Natural killer cell treated with Interleukin-12 subunit alpha and Interleukin-12 subunit beta and Interleukin-15 and Interleukin-18, amount 100 ng/mL, for 72 hours (primary cell): ENCODE data around the gene SLF2. TPM values are rescaled to one million over a fixed set of nuclear protein-coding genes. Genes with fewer than 3 reads are reported as not detected.
"Not testable (repeated sequence)": the region's sequence is repeated elsewhere in the genome, so short reads cannot be mapped to it uniquely, and the experiment has no call there.

Experiments used
- ATAC-seq, 2 donors: fragments of 150-1000 bp; cut with Tn5 transposase in 1 of 2; sonication (Bioruptor Pico), chemical (Tn5 transposase) in 1 of 2; 2 replicates each; pipeline ENCODE4 v1.10.0; 2021
- DNase-seq: peaks from one replicate; pipeline ENCODE4 v3.0.0; 2022; ENCODE audit warnings: low spot score
- H3K27ac Mint-ChIP-seq, 2 donors: 1 replicate in 1 of 2; 2 replicates in 1 of 2; pipeline ENCODE4 v1.8.0; 2022; ENCODE audit warnings: mixed read lengths in 2 of 2, mild to moderate bottlenecking in 1 of 2, moderate library complexity in 1 of 2
- H3K27me3 Mint-ChIP-seq, 2 donors: 1 replicate in 1 of 2; 2 replicates in 1 of 2; pipeline ENCODE4 v1.8.0; 2022; ENCODE audit warnings: mixed read lengths in 2 of 2
- H3K36me3 Mint-ChIP-seq: one replicate; pipeline ENCODE4 v1.8.0; 2022; ENCODE audit warnings: mixed read lengths
- H3K4me1 Mint-ChIP-seq, 2 donors: 1 replicate in 1 of 2; 2 replicates in 1 of 2; pipeline ENCODE4 v1.8.0; 2022; ENCODE audit warnings: low read depth in 2 of 2, mixed read lengths in 2 of 2, mild to moderate bottlenecking in 1 of 2
- H3K4me3 Mint-ChIP-seq: one replicate; pipeline ENCODE4 v1.8.0; 2022; ENCODE audit warnings: mixed read lengths
- H3K9me3 Mint-ChIP-seq: 2 replicates; pipeline ENCODE4 v1.8.0; 2022; ENCODE audit warnings: mixed read lengths
- total RNA-seq, 2 donors: library from RNA; stranded (reverse); gene quantifications; one replicate each; pipeline ENCODE4 v1.2.3, GENCODE V29; 2022

SLF2 gene
- total RNA-seq, 2 donors from 2014 or later: 27.8 to 44.3 TPM

- no peaks in the 10 kb centered on the region for H3K36me3 Mint-ChIP-seq
- ATAC-seq: no peak
- peak overlapping the region; percentile 49 for H3K4me3 Mint-ChIP-seq
Observed at GRCh38 chr10:100968863-100969186, 56.1 kb downstream of the SLF2 start.

DNA sequence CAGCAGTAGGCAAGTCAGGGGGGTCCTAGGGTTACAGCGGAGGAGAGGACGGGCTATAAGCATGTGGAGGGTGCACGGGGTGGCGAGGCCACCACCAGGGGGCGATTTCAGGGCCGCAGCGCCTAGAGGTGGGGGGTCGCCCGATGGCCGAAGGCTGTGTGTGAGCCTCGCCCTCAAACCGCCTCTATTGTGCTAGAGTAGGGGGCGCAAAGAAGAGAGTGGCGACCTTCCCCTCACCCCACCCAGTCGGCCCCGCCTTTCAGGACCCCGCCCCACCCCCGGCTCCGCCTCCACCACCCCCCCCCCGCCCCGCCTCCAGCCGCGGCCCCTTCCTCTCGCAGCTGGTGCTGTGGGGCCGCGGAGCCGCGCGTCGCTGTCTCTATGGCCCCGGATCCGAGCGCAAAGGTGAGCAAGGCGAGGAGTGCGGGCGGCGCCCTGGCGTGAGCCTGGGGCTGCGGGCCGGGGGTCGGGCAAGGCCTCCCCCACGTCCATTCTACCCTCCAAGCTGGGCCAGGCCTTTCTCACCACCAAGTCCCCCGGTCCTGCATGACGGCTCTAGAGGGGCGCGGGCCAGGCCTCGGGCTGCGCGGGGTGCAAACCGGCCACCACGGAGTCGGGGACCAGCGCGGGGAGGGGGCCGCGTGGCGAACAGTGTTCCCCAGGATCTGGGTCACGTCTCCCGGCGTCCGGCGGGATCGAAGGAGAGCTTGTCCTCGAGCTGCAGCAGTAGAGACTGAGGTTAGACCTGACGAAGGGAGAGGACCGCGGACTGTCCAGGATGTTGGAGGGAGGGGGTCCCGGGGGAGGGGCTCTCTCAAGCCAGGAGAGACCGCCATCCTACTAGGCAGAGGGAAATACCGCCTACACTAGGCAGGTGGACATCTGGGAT, 56.7 kb downstream of the SLF2 start, which contains the start of gene SEMA4G:
Gene SEMA4G, plus strand, starts transcription at position 318 of the 889 bp plus-strand sequence. CDS start 3,409 bp downstream, outside the sequence.
- no peaks in the 10 kb centered on the region for H3K9me3 Mint-ChIP-seq
- peaks cover 7 to 13% of the 10 kb centered on the region in 2 donors for H3K4me1 Mint-ChIP-seq
- peak within 1 kb of the TSS in 1 of 2 donors; percentile 9 for H3K27ac Mint-ChIP-seq
- DNase-seq: no peak
- ATAC-seq: peak; percentile 79 to 80
- no peaks in the 10 kb centered on the region for H3K36me3 Mint-ChIP-seq
- no peaks in the 10 kb centered on the region for H3K27me3 Mint-ChIP-seq
- H3K4me3 Mint-ChIP-seq: peak within 1 kb of the TSS; percentile 49

More at GRCh38 chr10:100968863-100969186, 56.1 kb downstream of the SLF2 start:
- Mint-ChIP-seq H3K4me1 (peaks cover 7 to 13% of the 10 kb centered on the region in 2 donors), H3K9me3 (no peaks in the 10 kb centered on the region), H3K27me3 (no peaks in the 10 kb centered on the region), H3K27ac (peak overlapping the region in 1 of 2 donors; percentile 9)
- no peak for DNase-seq

DNA sequence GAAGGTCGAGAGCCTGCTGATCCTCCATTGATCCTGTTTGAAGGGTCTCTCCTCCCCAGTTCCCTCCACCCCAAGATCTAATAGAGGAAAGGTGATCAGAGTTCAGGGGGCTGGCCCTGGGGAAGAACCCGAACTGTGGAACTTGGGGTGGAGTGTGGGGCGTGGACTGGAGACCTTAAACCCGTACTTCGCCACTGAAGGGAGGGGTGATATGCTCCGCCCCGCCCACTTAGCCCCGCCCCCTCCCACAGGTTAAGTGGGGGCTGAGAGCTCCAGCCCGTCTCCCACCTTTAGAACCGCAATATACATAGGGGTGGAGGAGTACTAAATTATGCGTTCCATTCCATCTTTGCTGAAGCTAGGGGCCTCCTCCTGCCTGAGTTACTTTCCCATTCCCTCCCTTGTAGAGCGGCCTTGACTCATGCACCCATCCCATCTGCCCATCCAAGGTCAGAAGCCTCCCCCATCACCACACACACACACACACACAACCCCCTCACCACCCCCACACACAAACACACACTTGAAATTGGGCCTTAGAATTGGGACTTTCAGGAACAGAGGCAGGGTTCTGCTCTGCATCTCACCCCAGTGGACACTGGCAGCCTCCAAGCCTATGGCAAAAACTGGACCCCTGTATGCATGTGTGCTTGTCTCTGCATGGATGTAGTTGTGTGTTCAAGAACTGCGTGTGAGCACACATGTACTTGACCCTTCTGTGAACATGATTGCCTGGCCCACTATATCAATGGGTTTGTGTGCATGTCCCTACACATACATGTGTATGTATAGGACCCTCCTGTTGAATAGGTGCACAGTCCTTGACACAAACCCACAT, 57.5 kb downstream of the SLF2 start:
- peaks cover 7 to 13% of the 10 kb centered on the region in 2 donors for H3K4me1 Mint-ChIP-seq
- no peaks in the 10 kb centered on the region for H3K9me3 Mint-ChIP-seq
- H3K36me3 Mint-ChIP-seq: no peaks in the 10 kb centered on the region
- no peak overlapping the region for H3K27ac Mint-ChIP-seq
- H3K4me3 Mint-ChIP-seq: peak overlapping the region; percentile 39
- no peaks in the 10 kb centered on the region for H3K27me3 Mint-ChIP-seq
- ATAC-seq: peak in 1 of 2 donors; percentile 33
- DNase-seq: no peak

- Mint-ChIP-seq H3K9me3 (no peaks in the 10 kb centered on the region), H3K4me1 (peaks cover 7 to 13% of the 10 kb centered on the region in 2 donors), H3K4me3 (peak overlapping the region; percentile 39), H3K27me3 (no peaks in the 10 kb centered on the region), H3K27ac (no peak overlapping the region), H3K36me3 (no peaks in the 10 kb centered on the region)
- no peak for ATAC-seq
- DNase-seq: no peak
Observed at GRCh38 chr10:100970914-100971811, 58.4 kb downstream of the SLF2 start.

DNA sequence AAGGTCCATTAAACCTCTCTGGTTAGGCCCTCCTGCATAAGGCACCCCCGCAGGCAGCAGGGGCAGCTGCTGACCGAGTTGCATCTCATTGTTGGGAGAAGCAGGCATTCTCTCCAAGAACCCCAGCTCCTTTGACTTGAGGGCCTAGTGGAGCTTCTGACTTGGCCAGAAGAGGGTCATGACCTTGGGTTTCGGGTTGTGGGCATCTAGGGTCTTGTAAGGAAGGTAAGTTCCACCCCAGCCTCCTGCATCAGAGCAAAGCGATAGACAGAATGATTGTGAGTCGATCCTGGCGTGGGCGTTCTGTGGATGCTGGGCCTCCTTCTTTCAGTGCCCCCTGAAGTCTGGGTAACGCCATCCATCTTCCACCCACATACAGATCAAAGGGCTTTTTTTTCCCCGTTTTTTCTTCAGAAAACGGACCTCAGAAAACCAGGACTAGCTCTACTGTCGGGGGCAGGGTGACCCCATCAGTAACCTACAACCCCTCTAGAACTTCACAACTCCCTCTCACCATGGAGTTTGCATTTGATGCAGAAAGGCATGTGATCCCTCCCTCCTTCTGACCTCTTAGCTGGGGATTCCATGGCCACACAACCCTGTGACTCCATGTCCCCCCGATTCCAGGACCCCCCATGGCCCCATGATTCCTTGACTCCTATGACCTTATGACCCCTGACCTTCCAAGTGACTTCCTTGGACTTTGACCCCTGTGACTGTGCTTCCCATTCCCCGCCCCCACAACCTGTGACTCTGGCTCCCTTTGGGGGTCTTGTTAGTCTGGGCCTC, 59.5 kb downstream of the SLF2 start:
- Mint-ChIP-seq H3K9me3 (no peaks in the 10 kb centered on the region), H3K27ac (no peak overlapping the region), H3K4me3 (no peak overlapping the region), H3K27me3 (no peaks in the 10 kb centered on the region), H3K4me1 (peaks cover 7 to 13% of the 10 kb centered on the region in 2 donors), H3K36me3 (no peaks in the 10 kb centered on the region)
- ATAC-seq: no peak
- DNase-seq: no peak

DNA sequence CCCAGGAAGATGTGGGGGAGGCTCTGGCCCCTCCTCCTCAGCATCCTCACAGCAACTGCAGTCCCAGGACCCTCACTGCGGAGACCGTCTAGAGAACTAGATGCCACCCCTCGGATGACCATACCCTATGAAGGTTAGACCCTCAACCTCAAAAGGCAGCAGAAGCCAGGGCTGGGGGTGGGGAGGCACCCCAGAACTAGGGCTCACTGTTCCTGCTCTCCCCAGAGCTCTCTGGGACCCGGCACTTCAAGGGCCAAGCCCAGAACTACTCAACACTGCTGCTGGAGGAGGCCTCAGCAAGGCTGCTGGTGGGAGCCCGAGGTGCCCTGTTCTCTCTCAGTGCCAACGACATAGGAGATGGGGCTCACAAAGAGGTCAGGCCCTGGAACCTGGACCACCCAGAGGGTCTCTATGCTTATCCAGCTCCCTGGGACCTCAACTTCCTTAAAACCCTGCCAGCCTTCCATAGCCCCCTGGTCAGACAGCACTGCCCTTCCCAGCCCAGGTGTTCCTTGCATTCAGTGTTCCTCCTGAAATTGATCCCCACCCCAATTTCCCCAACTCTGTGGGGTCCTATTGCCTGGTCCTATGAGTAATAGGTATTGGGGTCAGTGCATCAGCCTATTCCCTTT, 60.3 kb downstream of the SLF2 start:
- H3K4me1 Mint-ChIP-seq: peaks cover 7 to 13% of the 10 kb centered on the region in 2 donors
- H3K27ac Mint-ChIP-seq: no peak overlapping the region
- H3K9me3 Mint-ChIP-seq: no peaks in the 10 kb centered on the region
- DNase-seq (no peak), ATAC-seq (no peak)
- no peak overlapping the region for H3K4me3 Mint-ChIP-seq
- no peaks in the 10 kb centered on the region for H3K27me3 Mint-ChIP-seq
- no peaks in the 10 kb centered on the region for H3K36me3 Mint-ChIP-seq

DNA sequence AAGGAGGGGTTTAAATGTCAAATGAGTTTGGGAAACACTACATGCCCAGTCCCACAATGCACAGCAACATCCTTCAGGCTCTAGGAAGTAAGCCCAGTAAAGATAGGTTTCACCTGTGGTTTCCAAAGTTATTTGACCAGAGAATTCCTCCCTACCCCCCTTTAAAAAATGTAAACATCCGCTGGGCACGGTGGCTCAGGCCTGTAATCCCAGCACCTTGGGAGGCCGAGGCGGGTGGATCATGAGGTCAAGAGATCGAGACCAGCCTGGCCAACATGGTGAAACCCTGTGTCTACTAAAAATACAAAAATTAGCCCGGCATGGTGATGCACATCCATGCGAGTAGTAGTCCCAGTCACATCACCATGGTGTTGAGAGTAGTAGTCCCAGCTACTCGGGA, 62.6 kb downstream of the SLF2 start:
- H3K4me3 Mint-ChIP-seq, H3K27me3 Mint-ChIP-seq, H3K36me3 Mint-ChIP-seq, DNase-seq, ATAC-seq, H3K4me1 Mint-ChIP-seq, H3K27ac Mint-ChIP-seq, H3K9me3 Mint-ChIP-seq: not testable (repeated sequence)

DNA sequence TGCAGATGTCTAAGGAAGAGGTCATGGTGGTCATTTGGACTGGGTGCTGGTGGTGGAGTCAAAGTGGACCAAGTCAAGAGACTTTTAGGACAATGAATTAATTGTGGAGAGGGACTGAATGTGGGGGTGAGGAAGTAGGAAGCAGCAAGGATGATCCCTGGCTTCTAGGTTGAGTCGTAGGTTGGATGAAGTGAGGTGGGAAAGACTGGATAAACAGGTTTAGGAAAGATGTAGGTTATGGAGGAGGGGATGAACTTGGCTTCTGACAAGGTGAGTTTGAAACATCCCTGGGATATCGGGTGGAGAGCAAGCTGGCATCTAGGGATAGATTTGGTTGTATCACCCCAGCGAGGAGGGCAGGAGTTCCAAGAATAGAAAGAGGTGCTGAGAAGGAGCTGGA, 64.1 kb downstream of the SLF2 start:
- Mint-ChIP-seq H3K36me3 (no peaks in the 10 kb centered on the region), H3K9me3 (no peaks in the 10 kb centered on the region), H3K27ac (no peak overlapping the region), H3K27me3 (no peaks in the 10 kb centered on the region), H3K4me3 (no peak overlapping the region), H3K4me1 (no peaks in the 10 kb centered on the region)
- DNase-seq (no peak), ATAC-seq (no peak)

DNA sequence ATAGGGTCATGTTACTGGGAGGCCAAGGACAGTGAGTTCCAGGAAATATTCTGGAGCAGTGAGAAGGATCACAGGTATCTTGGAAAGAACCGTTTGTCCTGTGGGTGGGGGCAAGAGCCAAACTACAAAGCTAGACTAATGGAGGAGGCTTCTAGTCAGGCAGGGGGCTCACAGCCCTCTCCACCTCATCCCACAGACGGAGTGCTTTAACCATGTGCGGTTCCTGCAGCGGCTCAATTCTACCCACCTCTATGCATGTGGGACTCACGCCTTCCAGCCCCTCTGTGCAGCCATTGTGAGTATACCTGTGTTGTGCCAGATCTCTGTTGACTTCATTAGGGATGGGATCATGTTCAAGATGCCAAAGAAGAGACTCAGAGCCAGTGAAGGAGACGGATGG, 64.7 kb downstream of the SLF2 start:
- no peak overlapping the region for H3K4me3 Mint-ChIP-seq
- ATAC-seq: no peak
- H3K9me3 Mint-ChIP-seq: no peaks in the 10 kb centered on the region
- no peak overlapping the region for H3K27ac Mint-ChIP-seq
- H3K27me3 Mint-ChIP-seq: no peaks in the 10 kb centered on the region
- H3K36me3 Mint-ChIP-seq: no peaks in the 10 kb centered on the region
- no peak for DNase-seq
- H3K4me1 Mint-ChIP-seq: no peaks in the 10 kb centered on the region

DNA sequence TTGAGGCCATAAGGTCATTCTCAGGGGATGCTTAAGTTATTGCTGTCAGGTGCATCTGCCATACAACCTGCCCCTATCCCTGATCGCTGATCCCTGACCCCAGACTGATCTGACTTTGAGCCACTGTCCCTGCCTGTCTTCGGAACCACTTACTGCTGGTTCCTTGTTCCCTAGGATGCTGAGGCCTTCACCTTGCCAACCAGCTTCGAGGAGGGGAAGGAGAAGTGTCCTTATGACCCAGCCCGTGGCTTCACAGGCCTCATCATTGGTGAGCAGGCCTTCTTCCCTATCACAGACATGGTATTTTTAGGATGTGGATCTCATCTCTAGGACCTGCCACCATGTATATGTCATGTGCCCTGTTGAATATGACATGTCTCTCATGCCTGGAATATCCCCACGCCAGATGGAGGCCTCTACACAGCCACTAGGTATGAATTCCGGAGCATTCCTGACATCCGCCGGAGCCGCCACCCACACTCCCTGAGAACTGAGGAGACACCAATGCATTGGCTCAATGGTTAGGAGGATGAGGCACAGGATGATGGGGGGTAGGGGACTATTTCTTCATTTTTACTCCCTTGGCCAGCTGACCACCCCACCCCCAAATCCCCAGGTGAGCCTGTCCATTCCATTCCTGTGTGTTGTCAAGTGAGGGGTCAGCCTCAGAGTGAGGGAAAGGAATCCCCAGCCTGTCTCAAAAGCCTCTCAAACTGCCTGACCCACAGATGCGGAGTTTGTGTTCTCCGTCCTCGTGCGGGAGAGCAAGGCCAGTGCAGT, 65.5 kb downstream of the SLF2 start:
- no peak for DNase-seq
- no peak for ATAC-seq
- Mint-ChIP-seq H3K4me3 (no peak overlapping the region), H3K36me3 (no peaks in the 10 kb centered on the region), H3K4me1 (no peaks in the 10 kb centered on the region), H3K27ac (no peak overlapping the region), H3K27me3 (no peaks in the 10 kb centered on the region), H3K9me3 (no peaks in the 10 kb centered on the region)

DNA sequence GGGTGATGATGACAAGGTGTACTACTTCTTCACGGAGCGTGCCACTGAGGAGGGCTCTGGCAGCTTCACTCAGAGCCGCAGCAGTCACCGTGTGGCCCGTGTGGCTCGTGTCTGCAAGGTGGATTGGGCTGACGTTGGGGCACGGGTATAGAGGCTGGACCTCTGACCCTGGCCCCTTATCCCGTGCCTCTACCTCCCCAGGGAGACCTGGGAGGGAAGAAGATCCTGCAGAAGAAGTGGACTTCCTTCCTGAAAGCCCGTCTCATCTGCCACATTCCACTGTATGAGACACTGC, 66.1 kb downstream of the SLF2 start:
- Mint-ChIP-seq H3K4me1 (no peaks in the 10 kb centered on the region), H3K4me3 (no peak overlapping the region), H3K36me3 (no peaks in the 10 kb centered on the region), H3K27me3 (no peaks in the 10 kb centered on the region), H3K9me3 (no peaks in the 10 kb centered on the region), H3K27ac (no peak overlapping the region)
- ATAC-seq (no peak), DNase-seq (no peak)

DNA sequence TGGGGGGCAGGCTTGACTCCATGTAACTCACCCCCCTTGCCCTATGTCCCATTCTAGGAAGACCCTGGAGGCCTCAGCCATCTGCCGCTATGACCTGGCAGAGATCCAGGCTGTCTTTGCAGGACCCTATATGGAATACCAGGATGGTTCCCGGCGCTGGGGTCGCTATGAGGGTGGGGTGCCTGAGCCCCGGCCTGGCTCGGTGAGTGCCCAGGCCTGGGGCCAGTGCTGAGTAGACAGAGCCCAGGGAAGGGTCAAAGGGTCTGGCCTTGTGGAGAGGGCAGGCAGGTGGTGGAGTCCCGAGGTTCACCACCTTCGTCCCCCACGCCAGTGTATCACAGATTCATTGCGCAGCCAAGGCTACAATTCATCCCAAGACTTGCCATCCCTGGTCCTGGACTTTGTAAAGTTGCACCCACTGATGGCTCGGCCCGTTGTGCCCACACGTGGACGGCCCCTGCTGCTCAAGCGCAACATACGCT, 67.1 kb downstream of the SLF2 start:
- no peaks in the 10 kb centered on the region for H3K9me3 Mint-ChIP-seq
- no peak overlapping the region for H3K27ac Mint-ChIP-seq
- H3K27me3 Mint-ChIP-seq: no peaks in the 10 kb centered on the region
- ATAC-seq (no peak), DNase-seq (no peak)
- no peaks in the 10 kb centered on the region for H3K4me1 Mint-ChIP-seq
- no peaks in the 10 kb centered on the region for H3K36me3 Mint-ChIP-seq
- H3K4me3 Mint-ChIP-seq: no peak overlapping the region
